T-helper 2 cell treated with Interferon-gamma antibody and Interleukin-4, amounts not matched to agents 100 ng/mL and 5 ng/mL, for 36 hours (primary cell): Measurements from ENCODE around the gene TMED6. TPM values are rescaled to one million over a fixed set of nuclear protein-coding genes. Genes with fewer than 3 reads are reported as not detected.
"Not testable (repeated sequence)": the region's sequence is repeated elsewhere in the genome, so short reads cannot be mapped to it uniquely, and the experiment has no call there.

Source experiments
- intact Hi-C: fragments of 100-400 bp; cut with micrococcal nuclease; formaldehyde crosslinking; loops from one replicate; pipeline ENCODE4 v1.15.1; 2023
- total RNA-seq: library from RNA; stranded (reverse); gene quantifications from 2 replicates; pipeline ENCODE4 v1.2.3, GENCODE V29; 2022

Gene TMED6
- total RNA-seq, 1 donor from 2014 or later, result 1.8 TPM

- intact Hi-C loops, result no loop called here
Observed at GRCh38 chr16:69306031-69306430, 45.6 kb downstream of the TMED6 start.

DNA sequence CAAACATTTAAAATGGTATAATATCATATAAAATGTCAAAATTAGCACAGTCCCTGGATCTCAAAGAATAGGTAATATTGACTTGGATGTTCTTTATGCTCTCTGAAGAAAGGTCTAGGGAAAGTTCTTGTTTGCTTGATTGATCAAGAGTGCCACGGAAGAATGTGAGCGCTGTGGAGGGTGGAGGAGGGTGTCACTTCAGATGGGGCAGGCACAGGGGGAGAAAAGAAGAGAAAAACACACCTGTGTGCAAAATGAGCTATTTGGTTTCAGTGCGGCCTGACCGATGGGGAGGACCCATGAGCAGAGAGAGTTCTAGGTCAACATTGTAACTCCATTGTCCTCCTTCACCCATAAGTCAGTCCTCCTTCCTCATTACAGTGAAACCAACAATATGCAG is 49.3 kb downstream of the TMED6 start:
- intact Hi-C loops, result no loop called here

- intact Hi-C loops, result no loop called here
Observed at GRCh38 chr16:69301861-69302260, 49.7 kb downstream of the TMED6 start.

DNA sequence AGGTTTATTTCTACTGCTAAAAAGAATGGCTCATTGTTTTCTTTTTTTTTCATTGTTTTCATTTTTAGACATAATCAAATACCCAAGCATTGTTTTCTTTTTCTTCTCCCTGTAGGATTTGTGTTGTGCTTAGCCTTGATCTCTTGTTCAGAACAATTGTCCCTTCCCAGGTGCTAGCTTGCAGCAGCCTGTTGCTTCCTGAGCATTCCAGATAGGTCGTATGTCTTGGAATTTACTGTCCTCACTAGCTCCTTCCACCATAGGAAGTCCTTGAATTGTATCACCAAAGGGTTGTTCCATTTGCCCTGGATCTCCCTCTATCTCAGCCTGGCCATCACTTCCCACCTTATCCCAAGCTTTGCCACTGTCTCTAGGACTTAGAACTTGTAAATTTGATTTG is 50.4 kb downstream of the TMED6 start:
- intact Hi-C loops, result no loop called here

GRCh38 chr16:69298261-69298660 is 53.3 kb downstream of the TMED6 start:
- intact Hi-C loops, result no loop called here

GRCh38 chr16:69296771-69297170 is 54.8 kb downstream of the TMED6 start:
- intact Hi-C loops, result not testable (repeated sequence)

GRCh38 chr16:69294051-69294450 is 57.5 kb downstream of the TMED6 start:
- intact Hi-C loops, result no loop called here

- intact Hi-C loops, result no loop called here
Observed at GRCh38 chr16:69293401-69293800, 58.2 kb downstream of the TMED6 start.

Other genes starting within 250 kb of the TMED6 start
- gene HAS3, start 246.1 kb downstream of the TMED6 start, total RNA-seq, result 0.86 and 1.1 TPM in 2 replicates
- gene CHTF8, start 219.2 kb downstream of the TMED6 start, total RNA-seq, result 123 and 147 TPM in 2 replicates
- 57.9 and 61.6 TPM in 2 replicates for gene UTP4, start 219.1 kb downstream of the TMED6 start, total RNA-seq
- 20.2 and 23.9 TPM in 2 replicates for gene SNTB2, start 164.6 kb downstream of the TMED6 start, total RNA-seq
- 35.8 and 35.9 TPM in 2 replicates for gene VPS4A, start 40.4 kb downstream of the TMED6 start, total RNA-seq
- 12.9 and 13.0 TPM in 2 replicates for gene PDF, start 21.2 kb downstream of the TMED6 start, total RNA-seq
- gene COG8, start 12.2 kb downstream of the TMED6 start, total RNA-seq, result 37.1 and 39.0 TPM in 2 replicates
- 40.6 and 46.8 TPM in 2 replicates for gene NIP7, start 12.0 kb downstream of the TMED6 start, total RNA-seq
- 44.8 and 58.2 TPM in 2 replicates for gene TERF2, start 34.2 kb upstream of the TMED6 start, total RNA-seq
- gene CYB5B, start 72.8 kb upstream of the TMED6 start, total RNA-seq, result 168 and 177 TPM in 2 replicates
- 26.5 and 28.3 TPM in 2 replicates for gene NFAT5, start 214.2 kb upstream of the TMED6 start, total RNA-seq